IPS-15b (cell line): ENCODE measurements around the gene ASB2.

ENCODE experiments used
- H3K27me3 ChIP-seq: one replicate; pipeline ENCODE4 v1.6.1; 2013; ENCODE audit warnings: low read length; ENCODE audit not compliant: control insufficient read depth, insufficient read depth
- H3K36me3 ChIP-seq: one replicate; pipeline ENCODE4 v1.6.1; 2013; ENCODE audit warnings: low read length; ENCODE audit not compliant: control insufficient read depth, insufficient read depth
- H3K4me1 ChIP-seq: one replicate; pipeline ENCODE4 v1.6.1; 2013; ENCODE audit warnings: mild to moderate bottlenecking, low read length; ENCODE audit not compliant: control insufficient read depth, insufficient read depth
- H3K4me3 ChIP-seq: one replicate; pipeline ENCODE4 v1.5.1; 2013; ENCODE audit warnings: low read depth, low read length
- H3K9ac ChIP-seq: one replicate; pipeline ENCODE4 v1.6.1; 2013; ENCODE audit warnings: low read depth, mild to moderate bottlenecking, low read length
- H3K9me3 ChIP-seq: one replicate; pipeline ENCODE4 v1.6.1; 2013; ENCODE audit warnings: mild to moderate bottlenecking, low read length; ENCODE audit not compliant: control insufficient read depth, insufficient read depth

The ASB2 gene, protein sequence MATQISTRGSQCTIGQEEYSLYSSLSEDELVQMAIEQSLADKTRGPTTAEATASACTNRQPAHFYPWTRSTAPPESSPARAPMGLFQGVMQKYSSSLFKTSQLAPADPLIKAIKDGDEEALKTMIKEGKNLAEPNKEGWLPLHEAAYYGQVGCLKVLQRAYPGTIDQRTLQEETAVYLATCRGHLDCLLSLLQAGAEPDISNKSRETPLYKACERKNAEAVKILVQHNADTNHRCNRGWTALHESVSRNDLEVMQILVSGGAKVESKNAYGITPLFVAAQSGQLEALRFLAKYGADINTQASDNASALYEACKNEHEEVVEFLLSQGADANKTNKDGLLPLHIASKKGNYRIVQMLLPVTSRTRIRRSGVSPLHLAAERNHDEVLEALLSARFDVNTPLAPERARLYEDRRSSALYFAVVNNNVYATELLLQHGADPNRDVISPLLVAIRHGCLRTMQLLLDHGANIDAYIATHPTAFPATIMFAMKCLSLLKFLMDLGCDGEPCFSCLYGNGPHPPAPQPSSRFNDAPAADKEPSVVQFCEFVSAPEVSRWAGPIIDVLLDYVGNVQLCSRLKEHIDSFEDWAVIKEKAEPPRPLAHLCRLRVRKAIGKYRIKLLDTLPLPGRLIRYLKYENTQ

GRCh38 chr14:93976477-93977057, at the start of gene ASB2:
Gene ASB2, minus strand, starts transcription at chr14:93976570. Its CDS starts 12,031 bp downstream, at chr14:93964539.
- Histone ChIP-seq H3K9ac (no peak within 1 kb of the TSS), H3K36me3 (no peaks in the 10 kb centered on the region), H3K4me1 (no peaks in the 10 kb centered on the region), H3K4me3 (no peak within 1 kb of the TSS), H3K9me3 (no peaks in the 10 kb centered on the region), H3K27me3 (no peaks in the 10 kb centered on the region)

- Histone ChIP-seq H3K27me3 (peaks cover 3% of the 10 kb centered on the region), H3K36me3 (no peaks in the 10 kb centered on the region), H3K9ac (no peak overlapping the region), H3K4me3 (peak overlapping the region; percentile 19), H3K4me1 (peaks cover 4% of the 10 kb centered on the region), H3K9me3 (no peaks in the 10 kb centered on the region)
These were observed 49.4 kb upstream of the ASB2 start for GRCh38 chr14:94025720-94026119.

DNA sequence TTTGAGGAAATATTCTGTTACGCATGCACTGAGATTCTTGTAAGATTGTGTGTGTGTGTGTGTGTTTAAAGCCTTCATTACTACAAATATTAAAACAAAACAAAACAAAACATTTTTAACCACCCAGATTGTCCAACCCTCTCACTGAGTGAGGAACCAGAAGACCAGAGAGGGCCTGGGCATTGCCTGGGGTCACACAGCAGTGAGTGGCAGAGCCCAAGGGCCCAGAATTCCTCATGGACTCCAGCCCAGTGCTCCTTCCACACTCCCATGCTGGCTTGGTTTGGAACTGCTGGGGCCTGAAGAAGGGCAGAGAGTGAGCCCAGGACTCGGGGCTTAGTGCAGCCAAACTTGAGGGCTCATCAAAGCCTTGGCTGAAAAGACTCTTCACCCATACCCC, 48.2 kb upstream of the ASB2 start:
- Histone ChIP-seq H3K4me1 (peaks cover 4% of the 10 kb centered on the region), H3K36me3 (no peaks in the 10 kb centered on the region), H3K4me3 (no peak overlapping the region), H3K9ac (no peak overlapping the region), H3K27me3 (peaks cover 3% of the 10 kb centered on the region), H3K9me3 (no peaks in the 10 kb centered on the region)

GRCh38 chr14:94022532-94023411, 46.4 kb upstream of the ASB2 start:
- Histone ChIP-seq H3K27me3 (peaks cover 3% of the 10 kb centered on the region), H3K9me3 (no peaks in the 10 kb centered on the region), H3K9ac (no peak overlapping the region), H3K36me3 (no peaks in the 10 kb centered on the region), H3K4me1 (peaks cover 4% of the 10 kb centered on the region), H3K4me3 (no peak overlapping the region)

DNA sequence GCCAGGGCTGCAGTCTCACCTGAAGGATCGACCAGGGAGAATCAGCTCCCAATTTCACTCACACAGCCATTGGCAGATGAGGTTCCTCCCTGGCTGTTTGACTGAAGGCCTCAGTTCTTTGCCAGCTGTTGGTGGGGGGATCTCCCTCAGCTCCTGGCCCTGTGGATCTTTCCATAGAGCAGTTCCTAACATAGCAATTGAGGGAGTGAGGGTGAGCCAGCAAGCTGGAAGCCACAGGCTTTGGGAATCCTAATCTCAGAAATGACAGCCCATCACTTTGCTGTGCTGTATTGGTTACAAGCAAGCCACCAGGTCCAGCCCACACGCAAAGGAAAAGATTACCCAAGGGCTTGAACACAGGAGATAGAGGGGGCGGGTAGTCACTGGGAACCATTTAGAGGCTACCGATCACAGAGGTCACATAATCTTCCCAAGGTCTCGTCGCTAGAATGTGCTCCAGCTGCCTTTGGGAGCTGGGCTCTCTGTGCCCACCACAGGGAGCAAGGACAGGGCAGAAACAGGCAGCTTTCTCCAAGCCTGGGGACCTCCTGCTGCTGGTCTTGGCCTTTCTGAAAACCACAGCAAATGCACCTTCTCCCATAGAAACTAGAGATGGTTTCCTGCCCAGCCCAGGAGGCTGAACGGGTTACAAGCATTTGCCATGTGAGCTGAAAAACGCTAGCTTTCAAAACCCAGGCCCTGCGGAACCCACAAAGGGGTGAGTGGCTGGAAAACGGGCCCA, 45.2 kb upstream of the ASB2 start:
- H3K9me3 ChIP-seq = no peaks in the 10 kb centered on the region

DNA sequence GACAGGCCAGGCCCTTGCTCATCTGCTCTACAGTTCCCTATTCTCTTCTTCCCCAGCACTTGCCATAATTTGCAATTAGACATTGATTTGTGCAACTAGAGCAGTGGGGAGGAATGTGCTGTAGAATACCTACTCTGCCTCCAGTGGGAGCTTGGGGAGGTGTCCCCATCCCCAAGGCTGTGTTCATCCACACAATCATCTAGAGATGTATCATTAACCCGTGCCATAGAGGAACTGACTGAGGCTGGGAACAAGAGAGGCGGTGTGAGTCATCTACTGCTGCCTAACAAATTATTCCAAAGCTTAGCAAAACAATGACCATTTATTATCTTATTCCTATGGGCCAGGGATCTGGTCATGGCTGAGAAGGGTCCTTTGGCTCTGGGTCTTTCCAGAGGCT, 44.6 kb upstream of the ASB2 start:
- Histone ChIP-seq H3K27me3 (no peaks in the 10 kb centered on the region), H3K9ac (no peak overlapping the region), H3K4me3 (no peak overlapping the region), H3K36me3 (no peaks in the 10 kb centered on the region), H3K9me3 (no peaks in the 10 kb centered on the region), H3K4me1 (peaks cover 4% of the 10 kb centered on the region)

More for the DNA sequence above, 45.2 kb upstream of the ASB2 start:
- Histone ChIP-seq H3K4me1 (peaks cover 4% of the 10 kb centered on the region), H3K4me3 (no peak overlapping the region), H3K36me3 (no peaks in the 10 kb centered on the region), H3K9ac (no peak overlapping the region), H3K27me3 (no peaks in the 10 kb centered on the region)

- no peaks in the 10 kb centered on the region for H3K27me3 ChIP-seq
- no peaks in the 10 kb centered on the region for H3K9me3 ChIP-seq
- H3K36me3 ChIP-seq = no peaks in the 10 kb centered on the region
- H3K9ac ChIP-seq = no peak overlapping the region
- peaks cover 2% of the 10 kb centered on the region for H3K4me1 ChIP-seq
- H3K4me3 ChIP-seq = no peak overlapping the region
These were observed 43.9 kb upstream of the ASB2 start for GRCh38 chr14:94020267-94020666.

GRCh38 chr14:94019329-94019728, 43.0 kb upstream of the ASB2 start:
- Histone ChIP-seq H3K27me3 (no peaks in the 10 kb centered on the region), H3K9ac (no peak overlapping the region), H3K36me3 (no peaks in the 10 kb centered on the region), H3K4me1 (peaks cover 2% of the 10 kb centered on the region), H3K4me3 (no peak overlapping the region), H3K9me3 (no peaks in the 10 kb centered on the region)

GRCh38 chr14:94018308-94018707, 41.9 kb upstream of the ASB2 start:
- no peak overlapping the region for H3K4me3 ChIP-seq
- no peaks in the 10 kb centered on the region for H3K36me3 ChIP-seq
- no peaks in the 10 kb centered on the region for H3K9me3 ChIP-seq
- H3K27me3 ChIP-seq = no peaks in the 10 kb centered on the region
- no peak overlapping the region for H3K9ac ChIP-seq
- H3K4me1 ChIP-seq = peaks cover 2% of the 10 kb centered on the region

- no peaks in the 10 kb centered on the region for H3K4me1 ChIP-seq
- H3K36me3 ChIP-seq = no peaks in the 10 kb centered on the region
- no peaks in the 10 kb centered on the region for H3K9me3 ChIP-seq
- no peak overlapping the region for H3K9ac ChIP-seq
- no peak overlapping the region for H3K4me3 ChIP-seq
- H3K27me3 ChIP-seq = no peaks in the 10 kb centered on the region
These were observed 40.1 kb upstream of the ASB2 start for GRCh38 chr14:94016446-94016976.

- no peak overlapping the region for H3K4me3 ChIP-seq
- H3K9ac ChIP-seq = no peak overlapping the region
- H3K36me3 ChIP-seq = no peaks in the 10 kb centered on the region
- no peaks in the 10 kb centered on the region for H3K4me1 ChIP-seq
- no peaks in the 10 kb centered on the region for H3K27me3 ChIP-seq
- no peaks in the 10 kb centered on the region for H3K9me3 ChIP-seq
These were observed 38.9 kb upstream of the ASB2 start for GRCh38 chr14:94015223-94015622.
